ENCODE measurements around the gene CMTR2. TPM values are rescaled to one million over a fixed set of nuclear protein-coding genes. Genes with fewer than 3 reads are reported as not detected.

Gene CMTR2
- total RNA-seq, 2 donors from 2014 or later = 16.0 to 17.4 TPM

DNA sequence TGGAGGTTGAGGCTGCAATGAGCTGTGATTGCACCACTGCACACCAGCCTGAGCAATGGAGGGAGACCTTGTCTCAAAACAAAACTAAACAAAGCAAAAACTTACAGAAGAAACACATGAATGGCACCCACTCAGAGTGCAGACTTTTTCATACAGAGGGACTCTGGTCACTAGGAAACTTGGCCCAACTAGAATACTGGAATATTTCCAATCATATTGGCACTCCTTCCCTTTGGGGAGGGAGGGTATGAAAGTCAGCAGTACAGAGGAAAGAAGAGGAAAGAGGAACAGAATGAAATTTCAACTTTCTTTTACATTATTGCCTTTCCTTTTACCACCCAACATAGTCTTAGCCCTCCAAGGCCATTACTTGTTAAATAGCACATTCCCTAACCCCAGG is 28.2 kb downstream of the CMTR2 start:
- H3K36me3 ChIP-seq = no peaks in the 10 kb centered on the region
- TF ChIP-seq, protein P1, sequence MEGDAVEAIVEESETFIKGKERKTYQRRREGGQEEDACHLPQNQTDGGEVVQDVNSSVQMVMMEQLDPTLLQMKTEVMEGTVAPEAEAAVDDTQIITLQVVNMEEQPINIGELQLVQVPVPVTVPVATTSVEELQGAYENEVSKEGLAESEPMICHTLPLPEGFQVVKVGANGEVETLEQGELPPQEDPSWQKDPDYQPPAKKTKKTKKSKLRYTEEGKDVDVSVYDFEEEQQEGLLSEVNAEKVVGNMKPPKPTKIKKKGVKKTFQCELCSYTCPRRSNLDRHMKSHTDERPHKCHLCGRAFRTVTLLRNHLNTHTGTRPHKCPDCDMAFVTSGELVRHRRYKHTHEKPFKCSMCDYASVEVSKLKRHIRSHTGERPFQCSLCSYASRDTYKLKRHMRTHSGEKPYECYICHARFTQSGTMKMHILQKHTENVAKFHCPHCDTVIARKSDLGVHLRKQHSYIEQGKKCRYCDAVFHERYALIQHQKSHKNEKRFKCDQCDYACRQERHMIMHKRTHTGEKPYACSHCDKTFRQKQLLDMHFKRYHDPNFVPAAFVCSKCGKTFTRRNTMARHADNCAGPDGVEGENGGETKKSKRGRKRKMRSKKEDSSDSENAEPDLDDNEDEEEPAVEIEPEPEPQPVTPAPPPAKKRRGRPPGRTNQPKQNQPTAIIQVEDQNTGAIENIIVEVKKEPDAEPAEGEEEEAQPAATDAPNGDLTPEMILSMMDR (IDR thresholded peaks at IDR 0.05) = no peak
- intact Hi-C loops (cut with DNase I) = no loop called here
- H3K9ac ChIP-seq (ENCODE audit: low read depth in 2 of 2, low read length in 2 of 2) = no peak overlapping the region
- no peaks in the 10 kb centered on the region for H3K9me3 ChIP-seq
- no peaks in the 10 kb centered on the region for H3K4me1 ChIP-seq
- H3K27me3 ChIP-seq = no peaks in the 10 kb centered on the region
- no peak overlapping the region for H3K27ac ChIP-seq
- no peak for DNase-seq
- no peak overlapping the region for H3K4me3 ChIP-seq

DNA sequence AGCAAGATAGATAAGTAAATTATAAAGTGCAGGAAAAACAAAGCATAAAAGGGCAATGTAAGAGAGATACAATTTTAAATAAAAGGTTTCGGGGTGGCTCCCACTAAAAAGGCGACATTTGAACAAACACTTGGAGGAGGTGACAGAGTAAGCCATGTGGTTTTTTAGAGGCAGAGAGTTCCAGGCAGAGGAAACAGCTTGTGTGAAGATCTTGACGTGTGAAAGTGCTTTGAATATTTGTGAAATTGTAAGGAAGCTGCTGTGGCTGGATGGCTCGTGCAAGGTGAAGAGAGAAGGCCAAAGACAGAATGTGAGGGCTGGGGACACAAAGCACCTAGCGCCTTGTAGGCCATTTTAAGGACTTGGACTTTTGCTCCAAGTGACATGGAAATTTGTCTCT is 30.1 kb downstream of the CMTR2 start:
- intact Hi-C loops (cut with DNase I) = loop anchor here (10.0 kb wide), 1 partner anchor 56 kb away; no protein-coding TSS in a partner anchor
- H3K36me3 ChIP-seq = no peaks in the 10 kb centered on the region
- H3K4me3 ChIP-seq = no peak overlapping the region
- no peaks in the 10 kb centered on the region for H3K4me1 ChIP-seq
- no peak for DNase-seq
- H3K27ac ChIP-seq = no peak overlapping the region
- TF ChIP-seq, protein P1 (IDR thresholded peaks at IDR 0.05) = no peak
- H3K27me3 ChIP-seq = no peaks in the 10 kb centered on the region
- H3K9me3 ChIP-seq = no peaks in the 10 kb centered on the region
- no peak overlapping the region for H3K9ac ChIP-seq (ENCODE audit: low read depth in 2 of 2, low read length in 2 of 2)

DNA sequence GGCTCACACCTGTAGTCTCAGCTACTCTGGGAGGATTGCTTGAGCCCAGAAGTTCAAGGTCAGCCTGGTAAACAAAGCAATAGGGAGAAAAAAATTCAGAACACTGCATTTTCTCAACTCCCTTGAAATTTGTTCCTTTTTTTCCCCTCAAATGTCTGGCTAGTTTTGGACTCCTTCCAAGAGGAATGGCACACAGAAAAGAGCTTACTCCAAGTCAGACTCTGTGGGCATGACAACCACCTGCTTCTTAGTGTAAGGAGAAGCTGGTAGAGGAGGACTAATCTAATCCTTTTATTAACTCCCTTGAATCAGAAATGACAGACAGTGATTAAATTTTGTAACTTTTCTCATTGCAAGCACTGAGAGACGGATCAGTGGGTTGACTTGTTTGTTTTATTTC is 30.8 kb downstream of the CMTR2 start:
- Histone ChIP-seq H3K9me3 (no peaks in the 10 kb centered on the region), H3K9ac (ENCODE audit: low read depth in 2 of 2, low read length in 2 of 2) (no peak overlapping the region), H3K4me3 (no peak overlapping the region), H3K4me1 (no peaks in the 10 kb centered on the region), H3K27ac (no peak overlapping the region), H3K36me3 (no peaks in the 10 kb centered on the region), H3K27me3 (no peaks in the 10 kb centered on the region)
- intact Hi-C loops (cut with DNase I) = loop anchor here (10.0 kb wide), 1 partner anchor 56 kb away; no protein-coding TSS in a partner anchor
- no peak for DNase-seq
- TF ChIP-seq, protein P1 (IDR thresholded peaks at IDR 0.05) = no peak

DNA sequence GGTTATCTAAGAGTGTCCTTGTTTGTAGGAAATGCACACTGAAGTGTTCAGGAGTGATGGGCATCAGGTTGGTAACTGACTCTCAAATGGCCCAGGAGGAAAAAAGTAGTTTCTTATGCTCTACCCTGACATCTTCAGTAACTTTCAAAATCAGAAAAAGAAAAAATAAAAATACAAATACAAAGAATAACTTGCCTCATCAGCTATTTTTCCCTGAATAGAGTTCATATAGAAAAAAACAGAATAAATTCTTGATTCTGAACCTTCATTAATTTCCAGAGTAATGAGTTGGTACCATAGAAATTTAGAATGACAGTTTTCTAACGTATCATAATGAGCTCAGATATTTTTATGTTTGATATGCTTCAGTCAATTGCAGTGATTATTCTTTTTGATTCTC is 31.4 kb downstream of the CMTR2 start:
- TF ChIP-seq, protein P1 (IDR thresholded peaks at IDR 0.05) = no peak
- Histone ChIP-seq H3K9ac (ENCODE audit: low read depth in 2 of 2, low read length in 2 of 2) (no peak overlapping the region), H3K4me1 (no peaks in the 10 kb centered on the region), H3K36me3 (no peaks in the 10 kb centered on the region), H3K27ac (no peak overlapping the region), H3K4me3 (no peak overlapping the region), H3K9me3 (no peaks in the 10 kb centered on the region), H3K27me3 (no peaks in the 10 kb centered on the region)
- DNase-seq = no peak
- intact Hi-C loops (cut with DNase I) = loop anchor here (10.0 kb wide), 1 partner anchor 57 kb away; no protein-coding TSS in a partner anchor

DNA sequence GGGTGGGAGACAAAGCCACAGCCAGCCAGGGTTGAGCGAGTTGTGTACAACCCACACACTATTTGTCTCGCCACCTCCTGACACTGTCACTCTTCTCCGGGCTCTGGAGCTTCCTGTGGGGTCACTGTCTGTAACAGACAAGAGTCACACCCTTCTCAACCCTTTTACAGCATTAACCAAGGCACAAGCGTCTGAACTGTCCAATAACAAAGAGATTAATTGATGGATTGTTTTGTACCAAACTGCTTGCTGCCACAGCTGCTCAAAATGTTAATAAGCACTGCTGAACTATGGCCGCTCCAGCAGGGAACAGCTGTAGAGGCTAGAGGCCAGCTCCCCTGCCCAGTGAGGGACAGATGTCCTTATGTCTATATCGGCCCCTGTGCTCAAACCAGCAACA is 33.5 kb downstream of the CMTR2 start:
- no peak for DNase-seq
- no peak overlapping the region for H3K9ac ChIP-seq (ENCODE audit: low read depth in 2 of 2, low read length in 2 of 2)
- no peak overlapping the region for H3K4me3 ChIP-seq
- H3K4me1 ChIP-seq = no peaks in the 10 kb centered on the region
- no peaks in the 10 kb centered on the region for H3K9me3 ChIP-seq
- TF ChIP-seq, protein P1 (IDR thresholded peaks at IDR 0.05) = no peak
- intact Hi-C loops (cut with DNase I) = loop anchor here (10.0 kb wide), 1 partner anchor 59 kb away; no protein-coding TSS in a partner anchor
- no peaks in the 10 kb centered on the region for H3K27me3 ChIP-seq
- H3K27ac ChIP-seq = no peak overlapping the region
- no peaks in the 10 kb centered on the region for H3K36me3 ChIP-seq

Measured in colonic mucosa (tissue), 4 donors.